Left colon (tissue), 2 donors: Measurements from ENCODE around the gene NLRP14. TPM values are rescaled to one million over a fixed set of nuclear protein-coding genes. Genes with fewer than 3 reads are reported as not detected.

Experiments
- total RNA-seq, 2 donors: library from RNA; stranded (reverse); fragmentation: NEBNext Ultra II Directional; extraction: Animal tissue kit (Norgen Biotek cat#: 25700); gene quantifications; one replicate each; pipeline ENCODE4 v1.2.1, GENCODE V29; 2021
- donor health status: DM: no; HTN: no; CAD: no.
- donor health status: DM: yes; HTN: yes; CAD: no.

Gene NLRP14
- total RNA-seq, 2 donors from 2014 or later = 0.14 to 0.24 TPM

Other genes starting within 250 kb of the NLRP14 start
- gene OR2AG2, start 248.5 kb upstream of the NLRP14 start, total RNA-seq = under 1 TPM; 0.11 to 0.21 TPM
- not detected for gene OR2AG1, start 237.5 kb upstream of the NLRP14 start, total RNA-seq
- under 1 TPM; 0.08 to 0.43 TPM for gene OR6A2, start 220.8 kb upstream of the NLRP14 start, total RNA-seq
- not detected for gene OR10A5, start 174.8 kb upstream of the NLRP14 start, total RNA-seq
- gene OR10A2, start 157.4 kb upstream of the NLRP14 start, total RNA-seq = not detected
- not detected for gene OR10A4, start 143.9 kb upstream of the NLRP14 start, total RNA-seq
- 1 to 10 TPM in 1 of 2 donors, under 1 TPM in 1; 0.22 to 1.0 TPM for gene OR2D2, start 128.0 kb upstream of the NLRP14 start, total RNA-seq
- not detected for gene OR2D3, start 99.5 kb upstream of the NLRP14 start, total RNA-seq
- gene ZNF215, start 94.1 kb upstream of the NLRP14 start, total RNA-seq = 1 to 10 TPM; 3.8 to 5.6 TPM
- 1 to 10 TPM; 1.8 to 2.0 TPM for gene ZNF214, start 133 bp upstream of the NLRP14 start, total RNA-seq
- gene RBMXL2, start 68.5 kb downstream of the NLRP14 start, total RNA-seq = not detected
- under 1 TPM in 1 of 2 donors, not detected in 1; 0.17 TPM for gene SYT9, start 231.4 kb downstream of the NLRP14 start, total RNA-seq